WTC11 (cell line): Measurements from ENCODE around the gene GLOD5. TPM values are rescaled to one million over a fixed set of nuclear protein-coding genes. Genes with fewer than 3 reads are reported as not detected.

Source experiments
- ATAC-seq: fragments of 200-7000 bp; cut with Tn5 transposase; 2 replicates; pipeline ENCODE4 v1.10.0; 2021; ENCODE audit warnings: mild to moderate bottlenecking, moderate library complexity
- CTCF ChIA-PET: fragments of 300-600 bp; sonication (Branson Sonifier 250); formaldehyde crosslinking; loops from one replicate; lab custom pipeline; 2021; ENCODE audit warnings: antibody characterized with exemption; lab: Charles Lee
- POLR2A ChIA-PET: fragments of 350-600 bp; sonication (Branson Sonifier 250); formaldehyde crosslinking; loops from one replicate; lab custom pipeline; 2021; ENCODE audit warnings: antibody characterized with exemption; lab: Charles Lee
- DNase-seq: peaks from one replicate; pipeline ENCODE4 v3.0.0; 2021; ENCODE audit warnings: low spot score
- H3K27ac Mint-ChIP-seq: 2 replicates; pipeline ENCODE4 v1.8.0; 2021; ENCODE audit warnings: mixed read lengths
- H3K27me3 Mint-ChIP-seq: 2 replicates; pipeline ENCODE4 v1.8.0; 2021; ENCODE audit warnings: low read depth, mild to moderate bottlenecking, moderate library complexity, mixed read lengths
- H3K36me3 Mint-ChIP-seq: 2 replicates; pipeline ENCODE4 v1.8.0; 2021; ENCODE audit warnings: mixed read lengths
- H3K4me1 Mint-ChIP-seq: 2 replicates; pipeline ENCODE4 v1.8.0; 2022; ENCODE audit warnings: mixed read lengths
- H3K4me3 Mint-ChIP-seq: 2 replicates; pipeline ENCODE4 v1.8.0; 2021; ENCODE audit warnings: mild to moderate bottlenecking, moderate library complexity, mixed read lengths
- H3K9me3 Mint-ChIP-seq: 2 replicates; pipeline ENCODE4 v1.8.0; 2021; ENCODE audit warnings: mixed read lengths
- AR ChIP-seq: fragments of 250-450 bp; sonication (Bioruptor Pico); IDR thresholded peaks from 2 replicates; pipeline ENCODE4 v1.9.0; 2021; ENCODE audit warnings: mild to moderate bottlenecking
- ATF6 ChIP-seq: sonication (generic); formaldehyde crosslinking; IDR thresholded peaks from 2 replicates; pipeline ENCODE4 v1.8.1; 2023; ENCODE audit warnings: mild to moderate bottlenecking, missing genetic modification reagents
- CREB1 ChIP-seq: sonication (generic); formaldehyde crosslinking; IDR thresholded peaks from 2 replicates; pipeline ENCODE4 v1.8.0; 2023; ENCODE audit warnings: mild to moderate bottlenecking, missing genetic modification reagents
- ETV6 ChIP-seq: sonication (generic); formaldehyde crosslinking; IDR thresholded peaks from 2 replicates; pipeline ENCODE4 v1.8.1; 2022; ENCODE audit warnings: mild to moderate bottlenecking, missing genetic modification reagents
- FOXP4 ChIP-seq: sonication (generic); formaldehyde crosslinking; IDR thresholded peaks from 2 replicates; pipeline ENCODE4 v1.8.0; 2022; ENCODE audit warnings: mild to moderate bottlenecking, missing genetic modification reagents
- IRF2 ChIP-seq: sonication (generic); formaldehyde crosslinking; IDR thresholded peaks from 2 replicates; pipeline ENCODE4 v1.8.0; 2022; ENCODE audit warnings: low read depth, missing genetic modification reagents, borderline replicate concordance
- NFE2L1 ChIP-seq: sonication (generic); formaldehyde crosslinking; IDR thresholded peaks from 2 replicates; pipeline ENCODE4 v1.8.1; 2023; ENCODE audit warnings: missing genetic modification reagents
- NR1H2 ChIP-seq: sonication (generic); formaldehyde crosslinking; IDR thresholded peaks from 2 replicates; pipeline ENCODE4 v1.9.0; 2021; ENCODE audit warnings: mild to moderate bottlenecking, moderate library complexity, missing genetic modification reagents
- PRRX2 ChIP-seq: fragments of 250-450 bp; sonication (Bioruptor Pico); IDR thresholded peaks from 2 replicates; pipeline ENCODE4 v1.8.0; 2021; ENCODE audit warnings: mild to moderate bottlenecking
- RORB ChIP-seq: fragments of 250-450 bp; sonication (Bioruptor Pico); IDR thresholded peaks from 2 replicates; pipeline ENCODE4 v1.9.0; 2021; ENCODE audit warnings: mild to moderate bottlenecking
- SOX15 ChIP-seq: fragments of 250-450 bp; sonication (Bioruptor Pico); IDR thresholded peaks from 2 replicates; pipeline ENCODE4 v1.9.0; 2021; ENCODE audit warnings: mild to moderate bottlenecking
- TEAD1 ChIP-seq: sonication (generic); formaldehyde crosslinking; IDR thresholded peaks from 2 replicates; pipeline ENCODE4 v1.8.0; 2022; ENCODE audit warnings: mild to moderate bottlenecking, missing genetic modification reagents
- TEAD4 ChIP-seq: sonication (generic); formaldehyde crosslinking; IDR thresholded peaks from 2 replicates; pipeline ENCODE4 v1.8.0; 2022; ENCODE audit warnings: mild to moderate bottlenecking, missing genetic modification reagents
- ZNF423 ChIP-seq: fragments of 250-450 bp; sonication (Bioruptor Pico); IDR thresholded peaks from 2 replicates; pipeline ENCODE4 v2.1.2; 2022; ENCODE audit warnings: mild to moderate bottlenecking, moderate library complexity
- ZNF425 ChIP-seq: fragments of 250-450 bp; sonication (Bioruptor Pico); conservative IDR thresholded peaks from 2 replicates; pipeline ENCODE4 v1.9.0; 2021; ENCODE audit warnings: mild to moderate bottlenecking
- ZNF512 ChIP-seq: sonication (generic); formaldehyde crosslinking; IDR thresholded peaks from 2 replicates; pipeline ENCODE4 v1.8.1; 2022; ENCODE audit warnings: missing genetic modification reagents, borderline replicate concordance
- total RNA-seq: library from RNA; stranded (reverse); gene quantifications from 3 replicates; pipeline ENCODE4 v1.2.3, GENCODE V29; 2021
- TF ChIP-seq, protein P1 (sequence below): sonication (generic); formaldehyde crosslinking; IDR thresholded peaks from 2 replicates; pipeline ENCODE4 v1.8.1; 2023; ENCODE audit warnings: mild to moderate bottlenecking, missing genetic modification reagents, moderate library complexity
- TF ChIP-seq, protein P2 (sequence below): fragments of 250-450 bp; sonication (Bioruptor Pico); IDR thresholded peaks from 2 replicates; pipeline ENCODE4 v2.1.2; 2022; ENCODE audit warnings: mild to moderate bottlenecking, moderate library complexity

The GLOD5 gene
- total RNA-seq, 1 experiment from 2014 or later: not detected

- no peaks in the 10 kb centered on the region for H3K9me3 Mint-ChIP-seq
- DNase-seq (no peak), ATAC-seq (no peak)
- H3K4me1 Mint-ChIP-seq: no peaks in the 10 kb centered on the region
- H3K36me3 Mint-ChIP-seq: no peaks in the 10 kb centered on the region
- no peak overlapping the region for H3K4me3 Mint-ChIP-seq
- TF ChIP-seq, protein P1, sequence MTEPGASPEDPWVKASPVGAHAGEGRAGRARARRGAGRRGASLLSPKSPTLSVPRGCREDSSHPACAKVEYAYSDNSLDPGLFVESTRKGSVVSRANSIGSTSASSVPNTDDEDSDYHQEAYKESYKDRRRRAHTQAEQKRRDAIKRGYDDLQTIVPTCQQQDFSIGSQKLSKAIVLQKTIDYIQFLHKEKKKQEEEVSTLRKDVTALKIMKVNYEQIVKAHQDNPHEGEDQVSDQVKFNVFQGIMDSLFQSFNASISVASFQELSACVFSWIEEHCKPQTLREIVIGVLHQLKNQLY (CRISPR knock-in tag): no peak
- no peak for TF ChIP-seq CREB1 (CRISPR knock-in tag)
- no peak for TF ChIP-seq NFE2L1
- TF ChIP-seq ZNF425 (CRISPR knock-in tag): no peak
- TF ChIP-seq ATF6 (CRISPR knock-in tag): no peak
- H3K27me3 Mint-ChIP-seq: peaks cover 15% of the 10 kb centered on the region
- no peak overlapping the region for H3K27ac Mint-ChIP-seq
- ChIA-PET POLR2A (no interaction called here), CTCF (no interaction called here)
These were observed 24.1 kb downstream of the GLOD5 start for GRCh38 chrX:48785540-48786214.

GRCh38 chrX:48786341-48786800, 24.8 kb downstream of the GLOD5 start, which contains the start of gene GATA1:
GATA1 (plus strand) TSS chrX:48786590; CDS start chrX:48791110, 4,520 bp downstream.
- no peaks in the 10 kb centered on the region for H3K9me3 Mint-ChIP-seq
- no peaks in the 10 kb centered on the region for H3K36me3 Mint-ChIP-seq
- CTCF ChIA-PET: no interaction called here
- H3K27ac Mint-ChIP-seq: no peak within 1 kb of the TSS
- H3K4me3 Mint-ChIP-seq: no peak within 1 kb of the TSS
- no peak for DNase-seq
- H3K27me3 Mint-ChIP-seq: peaks cover 15% of the 10 kb centered on the region
- TF ChIP-seq, protein P2, sequence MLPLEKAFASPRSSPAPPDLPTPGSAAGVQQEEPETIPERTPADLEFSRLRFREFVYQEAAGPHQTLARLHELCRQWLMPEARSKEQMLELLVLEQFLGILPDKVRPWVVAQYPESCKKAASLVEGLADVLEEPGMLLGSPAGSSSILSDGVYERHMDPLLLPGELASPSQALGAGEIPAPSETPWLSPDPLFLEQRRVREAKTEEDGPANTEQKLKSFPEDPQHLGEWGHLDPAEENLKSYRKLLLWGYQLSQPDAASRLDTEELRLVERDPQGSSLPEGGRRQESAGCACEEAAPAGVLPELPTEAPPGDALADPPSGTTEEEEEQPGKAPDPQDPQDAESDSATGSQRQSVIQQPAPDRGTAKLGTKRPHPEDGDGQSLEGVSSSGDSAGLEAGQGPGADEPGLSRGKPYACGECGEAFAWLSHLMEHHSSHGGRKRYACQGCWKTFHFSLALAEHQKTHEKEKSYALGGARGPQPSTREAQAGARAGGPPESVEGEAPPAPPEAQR (CRISPR knock-in tag): no peak
- TF ChIP-seq RORB (no peak), ZNF512 (CRISPR knock-in tag) (no peak), ZNF423 (no peak)
- TF ChIP-seq, all 79 proteins: peak for 0
- no peak for ATAC-seq
- H3K4me1 Mint-ChIP-seq: no peaks in the 10 kb centered on the region
- POLR2A ChIA-PET: no interaction called here

DNA sequence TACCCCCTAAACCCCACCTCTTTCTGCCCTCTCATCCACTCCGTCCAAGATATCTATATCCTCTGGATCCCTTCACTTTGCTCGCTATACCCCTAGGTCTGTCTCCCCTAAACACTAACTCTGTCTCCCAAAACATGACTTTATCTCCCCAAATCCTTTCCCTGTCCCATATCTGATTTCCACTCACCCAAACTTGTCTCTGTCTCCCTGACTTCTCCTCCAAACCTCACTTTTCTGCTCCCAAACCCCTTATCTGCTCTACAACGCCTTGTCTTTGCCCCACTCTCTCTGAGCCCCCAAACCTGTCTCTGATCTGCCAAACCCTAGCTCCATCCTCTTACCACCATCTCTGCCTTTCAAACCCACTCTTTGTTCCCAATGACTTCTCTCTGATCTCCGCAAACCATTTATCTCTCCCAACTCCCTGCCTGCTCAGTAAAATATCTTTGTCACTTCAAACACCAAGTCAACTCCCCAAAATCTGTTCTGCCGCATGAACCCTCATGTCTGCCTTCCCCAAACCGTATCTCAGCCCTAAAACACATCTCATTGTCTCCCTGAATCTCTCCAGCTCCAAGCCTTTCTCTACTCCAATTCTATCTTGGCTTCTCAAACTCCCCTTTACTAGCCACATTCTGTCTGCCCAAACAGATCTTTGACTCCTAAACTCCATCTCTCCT, 25.4 kb downstream of the GLOD5 start:
- H3K4me3 Mint-ChIP-seq: no peak overlapping the region
- H3K36me3 Mint-ChIP-seq: no peaks in the 10 kb centered on the region
- H3K27ac Mint-ChIP-seq: no peak overlapping the region
- no peaks in the 10 kb centered on the region for H3K4me1 Mint-ChIP-seq
- ChIA-PET POLR2A (no interaction called here), CTCF (no interaction called here)
- H3K9me3 Mint-ChIP-seq: no peaks in the 10 kb centered on the region
- H3K27me3 Mint-ChIP-seq: peaks cover 15% of the 10 kb centered on the region
- no peak for DNase-seq
- ATAC-seq: no peak
- TF ChIP-seq PRRX2 (CRISPR knock-in tag): no peak
- no peak for TF ChIP-seq FOXP4
- TF ChIP-seq TEAD4 (CRISPR knock-in tag): no peak
- TF ChIP-seq TEAD1 (CRISPR knock-in tag): no peak
- TF ChIP-seq SOX15 (CRISPR knock-in tag): no peak
- TF ChIP-seq IRF2 (CRISPR knock-in tag): no peak
- TF ChIP-seq ETV6 (CRISPR knock-in tag): no peak
- no peak for TF ChIP-seq AR (CRISPR knock-in tag)
- TF ChIP-seq NR1H2: no peak
- TF ChIP-seq RORB: no peak
